Stomach (tissue), 9 donors: ENCODE measurements around the gene FYTTD1. TPM values are rescaled to one million over a fixed set of nuclear protein-coding genes. Genes with fewer than 3 reads are reported as not detected.

Experiments
- DNase-seq, 2 donors: peaks; one replicate each; pipeline versions ENCODE4 v3.0.0 to v3.0.0-alpha.2; 2013 to 2019
- H3K27ac ChIP-seq, 5 donors: fragments of 200-600 bp in 4 of 5; sonication (generic) in 4 of 5; one replicate each; pipeline ENCODE4 v1.5.1; 2013 to 2019; ENCODE audit warnings: mild to moderate bottlenecking in 1 of 5, moderate library complexity in 1 of 5
- H3K27me3 ChIP-seq, 3 donors: fragments of 200-600 bp; sonication (generic); one replicate each; pipeline ENCODE4 v1.5.1; 2017 to 2019; ENCODE audit warnings: mixed run types in 1 of 3
- H3K36me3 ChIP-seq, 4 donors: fragments of 200-600 bp; sonication (generic); 1 replicate in 3 of 4; 2 replicates in 1 of 4; pipeline ENCODE4 v1.5.1; 2016 to 2019
- H3K4me1 ChIP-seq, 4 donors: fragments of 200-600 bp; sonication (generic); one replicate each; pipeline ENCODE4 v1.5.1; 2016 to 2019
- H3K4me3 ChIP-seq, 4 donors: fragments of 200-600 bp; sonication (generic) in 3 of 4; one replicate each; pipeline ENCODE4 v1.5.1; 2016 to 2019; ENCODE audit warnings: mild to moderate bottlenecking in 1 of 4
- H3K9me3 ChIP-seq, 4 donors: fragments of 200-600 bp; sonication (generic); one replicate each; pipeline ENCODE4 v1.5.1; 2016 to 2019
- EP300 ChIP-seq: sonication (generic); formaldehyde crosslinking; IDR thresholded peaks from one replicate; pipeline ENCODE4 v1.6.1; 2017; ENCODE audit warnings: antibody characterized with exemption
- POLR2A ChIP-seq, 4 donors: fragments of 450-650 bp; IDR thresholded peaks; one replicate each; pipeline ENCODE4 v1.6.1; 2016; ENCODE audit warnings: antibody characterized with exemption in 4 of 4, control low read depth in 2 of 4, mild to moderate bottlenecking in 1 of 4, moderate library complexity in 1 of 4
- POLR2AphosphoS5 ChIP-seq, 3 donors: sonication (generic); formaldehyde crosslinking; IDR thresholded peaks; one replicate each; pipeline ENCODE4 v1.6.1; 2016; ENCODE audit warnings: antibody characterized with exemption in 3 of 3
- WGBS, 5 donors: extraction: QIAGEN DNeasy Blood & Tissue Kit in 3 of 5; methylation state at CpG; one replicate each; pipeline versions ENCODE4 v1.1.5 to v1.1.7; 2013 to 2018; 5-methylcytosine and 5-hydroxymethylcytosine counted together
- intact Hi-C: fragments of 100-400 bp; cut with DNase I; formaldehyde crosslinking; loops from one replicate; pipeline ENCODE4 v1.15.1; 2023; ENCODE audit warnings: low total_unique reads
- polyA plus RNA-seq, 3 donors: library from polyadenylated mRNA; stranded (reverse); fragments of 200-250 nt; gene quantifications; one replicate each; pipeline ENCODE4 v1.2.3, GENCODE V29; 2013
- total RNA-seq, 5 donors: library from RNA; depleted of rRNA; stranded (reverse); fragments of >200 nt; gene quantifications; one replicate each; pipeline versions ENCODE4 v1.1.0 to v1.2.3, GENCODE V29; 2014 to 2016
- TF ChIP-seq, protein P1 (sequence below), 7 experiments: fragments of 450-650 bp in 4 of 7; fragments of 200-600 bp in 3 of 7; sonication (generic) in 3 of 7; IDR thresholded peaks; one replicate each; pipeline ENCODE4 v1.5.1; 2016 to 2019; ENCODE audit warnings: antibody characterized with exemption in 7 of 7, control low read depth in 2 of 7, mild to moderate bottlenecking in 1 of 7
- donor health status: healthy with polysubstance abuse.
- donor health status: Bipolar disorder and iron deficiency.
- donor health status: healthy.

Gene FYTTD1
- total and polyA plus RNA-seq, 8 donors: 9.4 to 47.0 (median 27.9) TPM

DNA sequence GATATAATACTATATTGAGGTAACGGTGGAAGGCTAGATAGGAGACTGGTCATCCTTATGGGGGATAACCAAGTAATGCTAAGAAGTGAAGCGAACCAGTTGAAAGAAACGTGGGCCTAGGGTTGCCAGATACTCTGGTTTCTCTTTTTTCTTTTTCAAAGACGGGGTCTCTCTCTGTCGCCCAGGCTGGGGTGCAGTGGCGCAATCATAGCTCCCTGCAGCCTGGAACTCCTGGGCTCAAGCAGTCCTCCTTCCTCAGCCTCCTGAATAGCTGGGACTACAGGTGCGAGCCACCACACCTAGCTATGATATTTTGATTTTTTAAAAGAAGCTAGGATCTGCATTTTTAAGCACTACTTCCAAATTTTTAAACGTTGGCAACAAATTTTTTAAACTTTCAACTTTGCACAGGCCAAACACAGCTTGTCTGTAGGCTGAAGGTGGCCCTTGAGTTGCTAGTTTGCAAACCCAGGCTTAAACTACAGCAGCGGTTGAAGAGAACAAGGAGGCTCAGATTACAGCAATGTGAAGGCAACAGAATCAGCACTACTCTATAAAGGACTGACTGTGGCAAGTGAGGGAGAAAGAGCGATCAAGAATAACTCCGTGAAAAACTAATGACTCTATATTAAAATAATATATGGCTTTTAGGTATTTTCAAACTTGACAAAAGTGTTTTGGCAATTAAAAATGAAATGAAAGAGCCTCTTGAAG, 11.8 kb upstream of the FYTTD1 start:
- no peaks in the 10 kb centered on the region for H3K36me3 ChIP-seq
- 66 to 71% (median 68%) methylated on average over 11 of the region's 11 CpGs for WGBS, 5 donors
- H3K4me1 ChIP-seq: peaks cover 16 to 31% (median 25%) of the 10 kb centered on the region in 4 donors
- TF ChIP-seq EP300 (no peak), POLR2AphosphoS5 (IDR thresholded peaks at IDR 0.05) (no peak), POLR2A (IDR thresholded peaks at IDR 0.05) (no peak)
- TF ChIP-seq, protein P1, sequence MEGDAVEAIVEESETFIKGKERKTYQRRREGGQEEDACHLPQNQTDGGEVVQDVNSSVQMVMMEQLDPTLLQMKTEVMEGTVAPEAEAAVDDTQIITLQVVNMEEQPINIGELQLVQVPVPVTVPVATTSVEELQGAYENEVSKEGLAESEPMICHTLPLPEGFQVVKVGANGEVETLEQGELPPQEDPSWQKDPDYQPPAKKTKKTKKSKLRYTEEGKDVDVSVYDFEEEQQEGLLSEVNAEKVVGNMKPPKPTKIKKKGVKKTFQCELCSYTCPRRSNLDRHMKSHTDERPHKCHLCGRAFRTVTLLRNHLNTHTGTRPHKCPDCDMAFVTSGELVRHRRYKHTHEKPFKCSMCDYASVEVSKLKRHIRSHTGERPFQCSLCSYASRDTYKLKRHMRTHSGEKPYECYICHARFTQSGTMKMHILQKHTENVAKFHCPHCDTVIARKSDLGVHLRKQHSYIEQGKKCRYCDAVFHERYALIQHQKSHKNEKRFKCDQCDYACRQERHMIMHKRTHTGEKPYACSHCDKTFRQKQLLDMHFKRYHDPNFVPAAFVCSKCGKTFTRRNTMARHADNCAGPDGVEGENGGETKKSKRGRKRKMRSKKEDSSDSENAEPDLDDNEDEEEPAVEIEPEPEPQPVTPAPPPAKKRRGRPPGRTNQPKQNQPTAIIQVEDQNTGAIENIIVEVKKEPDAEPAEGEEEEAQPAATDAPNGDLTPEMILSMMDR (IDR thresholded peaks at IDR 0.05): no peak
- H3K27me3 ChIP-seq: no peaks in the 10 kb centered on the region
- DNase-seq: no peak
- peak overlapping the region in 3 of 4 donors; percentile 77 to 99 (median 95) for H3K4me3 ChIP-seq
- no peaks in the 10 kb centered on the region for H3K9me3 ChIP-seq
- intact Hi-C loops: no loop called here
- peak overlapping the region in 4 of 5 donors; percentile 88 to 96 (median 90) for H3K27ac ChIP-seq

DNA sequence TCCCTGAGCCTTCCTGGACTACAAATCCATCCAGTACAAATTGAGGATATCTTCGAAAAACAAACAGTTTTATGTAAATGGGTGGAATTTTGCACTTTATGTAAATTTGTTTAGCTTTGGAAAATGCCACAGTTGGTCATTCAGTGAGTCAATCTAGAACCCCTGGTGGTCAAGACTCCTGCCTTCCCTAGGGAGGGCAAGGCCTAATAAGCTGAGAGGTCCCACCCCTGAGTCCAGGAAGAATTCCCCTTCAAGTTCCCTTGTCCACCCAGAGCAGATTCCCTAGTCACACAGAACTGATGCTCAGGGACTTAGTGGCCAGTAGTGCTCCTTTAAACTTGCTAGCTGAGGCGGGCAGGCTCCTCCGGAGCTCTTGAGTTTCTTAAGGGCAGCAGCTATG, 6.9 kb upstream of the FYTTD1 start:
- WGBS, 5 donors: 77 to 94% (median 85%) methylated on average over 3 of the region's 3 CpGs
- no peak for TF ChIP-seq POLR2AphosphoS5 (IDR thresholded peaks at IDR 0.05)
- intact Hi-C loops: no loop called here

DNA sequence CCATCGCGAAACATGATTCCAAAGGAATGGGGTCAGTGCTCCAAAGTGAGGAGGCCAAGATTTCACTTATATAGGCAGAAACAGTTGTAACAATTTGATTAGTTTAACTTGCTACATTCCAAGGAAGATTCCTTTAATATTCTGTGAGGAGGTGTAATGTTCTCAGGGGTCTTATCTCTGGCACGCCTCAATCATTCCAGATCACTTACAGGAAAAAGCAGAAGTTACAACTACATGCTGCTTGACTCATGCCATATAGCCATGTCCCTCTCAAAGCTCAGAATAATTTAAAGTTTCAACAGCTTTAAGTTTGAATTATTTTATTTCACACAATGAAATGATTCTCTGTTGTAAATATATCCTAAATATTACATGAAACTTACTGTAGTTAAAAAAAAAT, 3.5 kb upstream of the FYTTD1 start:
- Histone ChIP-seq H3K36me3 (no peaks in the 10 kb centered on the region), H3K27me3 (no peaks in the 10 kb centered on the region), H3K9me3 (no peaks in the 10 kb centered on the region), H3K4me1 (peaks cover 0 to 34% (median 16%) of the 10 kb centered on the region in 4 donors), H3K27ac (no peak overlapping the region), H3K4me3 (no peak overlapping the region)
- DNase-seq: no peak
- TF ChIP-seq EP300 (no peak), POLR2AphosphoS5 (IDR thresholded peaks at IDR 0.05) (no peak), POLR2A (IDR thresholded peaks at IDR 0.05) (no peak)
- TF ChIP-seq, protein P1 (IDR thresholded peaks at IDR 0.05): no peak
- intact Hi-C loops: no loop called here
- 75 to 88% (median 81%) methylated on average over 3 of the region's 3 CpGs for WGBS, 5 donors

More for the DNA sequence above, 6.9 kb upstream of the FYTTD1 start:
- Histone ChIP-seq H3K27ac (no peak overlapping the region), H3K27me3 (no peaks in the 10 kb centered on the region), H3K36me3 (no peaks in the 10 kb centered on the region), H3K9me3 (no peaks in the 10 kb centered on the region), H3K4me1 (peaks cover 2 to 20% (median 3%) of the 10 kb centered on the region in 4 donors), H3K4me3 (no peak overlapping the region)
- DNase-seq: no peak

DNA sequence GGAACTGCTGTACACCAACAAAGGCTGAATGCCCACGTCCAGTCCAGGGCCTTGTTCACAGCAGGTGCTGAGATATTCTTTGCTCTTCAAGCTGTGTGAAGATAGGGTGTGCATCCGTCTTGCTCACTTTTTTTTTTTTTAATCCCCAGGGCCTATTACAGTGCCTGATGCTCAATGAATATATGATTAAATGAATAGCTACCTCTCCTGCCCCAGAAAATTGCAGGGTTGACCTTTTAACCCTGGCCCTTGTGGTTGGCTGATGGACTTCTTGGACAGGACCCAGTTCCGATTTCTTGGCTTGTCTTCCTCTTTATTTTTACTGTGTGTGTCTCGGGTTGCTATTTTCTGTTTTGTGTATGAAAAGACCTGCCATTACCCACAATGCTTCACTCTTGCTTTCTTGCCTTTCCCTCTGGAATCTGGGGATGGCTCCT, 2.9 kb upstream of the FYTTD1 start:
- H3K27me3 ChIP-seq: no peaks in the 10 kb centered on the region
- H3K9me3 ChIP-seq: no peaks in the 10 kb centered on the region
- 40 to 64% (median 46%) methylated on average over 4 of the region's 4 CpGs for WGBS, 5 donors
- DNase-seq: no peak
- intact Hi-C loops: no loop called here
- peak overlapping the region in 2 of 5 donors; percentile 1 to 36 for H3K27ac ChIP-seq
- TF ChIP-seq, protein P1 (IDR thresholded peaks at IDR 0.05): no peak
- TF ChIP-seq EP300 (no peak), POLR2A (IDR thresholded peaks at IDR 0.05) (no peak)
- no peaks in the 10 kb centered on the region for H3K36me3 ChIP-seq
- peaks cover 5 to 40% (median 22%) of the 10 kb centered on the region in 4 donors for H3K4me1 ChIP-seq
- H3K4me3 ChIP-seq: no peak overlapping the region
